NOMO-1 treated with DMSO at 0.1 percent for 48 hours (cell line): ENCODE results near the gene SOX12.

ENCODE experiments used
- DNase-seq: peaks from one replicate; lab custom pipeline; 2025; ENCODE audit not compliant: unreplicated experiment; lab: John Stamatoyannopoulos, UW

The SOX12 gene

GRCh38 chr20:358891-359555 lies 33.7 kb downstream of the SOX12 start:
- no peak for DNase-seq

DNA sequence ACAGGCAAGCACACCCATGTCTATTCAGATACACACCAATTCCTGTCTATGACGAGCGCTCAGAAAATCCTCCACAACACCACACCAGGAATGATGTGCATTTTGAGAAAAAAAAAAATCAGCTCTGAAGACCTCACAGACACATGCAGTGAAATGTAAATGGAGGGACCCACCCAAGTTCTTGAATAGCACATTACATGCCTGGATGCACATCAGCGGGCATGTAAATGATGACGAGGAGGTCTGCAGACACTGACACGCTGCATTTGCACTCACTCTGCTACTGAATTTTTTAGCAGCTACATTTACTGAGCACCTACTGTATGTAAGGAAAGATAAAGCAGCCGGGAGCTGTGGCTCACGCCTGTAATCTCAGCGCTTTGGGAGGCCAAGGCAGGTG lies 36.2 kb downstream of the SOX12 start:
- no peak for DNase-seq

DNA sequence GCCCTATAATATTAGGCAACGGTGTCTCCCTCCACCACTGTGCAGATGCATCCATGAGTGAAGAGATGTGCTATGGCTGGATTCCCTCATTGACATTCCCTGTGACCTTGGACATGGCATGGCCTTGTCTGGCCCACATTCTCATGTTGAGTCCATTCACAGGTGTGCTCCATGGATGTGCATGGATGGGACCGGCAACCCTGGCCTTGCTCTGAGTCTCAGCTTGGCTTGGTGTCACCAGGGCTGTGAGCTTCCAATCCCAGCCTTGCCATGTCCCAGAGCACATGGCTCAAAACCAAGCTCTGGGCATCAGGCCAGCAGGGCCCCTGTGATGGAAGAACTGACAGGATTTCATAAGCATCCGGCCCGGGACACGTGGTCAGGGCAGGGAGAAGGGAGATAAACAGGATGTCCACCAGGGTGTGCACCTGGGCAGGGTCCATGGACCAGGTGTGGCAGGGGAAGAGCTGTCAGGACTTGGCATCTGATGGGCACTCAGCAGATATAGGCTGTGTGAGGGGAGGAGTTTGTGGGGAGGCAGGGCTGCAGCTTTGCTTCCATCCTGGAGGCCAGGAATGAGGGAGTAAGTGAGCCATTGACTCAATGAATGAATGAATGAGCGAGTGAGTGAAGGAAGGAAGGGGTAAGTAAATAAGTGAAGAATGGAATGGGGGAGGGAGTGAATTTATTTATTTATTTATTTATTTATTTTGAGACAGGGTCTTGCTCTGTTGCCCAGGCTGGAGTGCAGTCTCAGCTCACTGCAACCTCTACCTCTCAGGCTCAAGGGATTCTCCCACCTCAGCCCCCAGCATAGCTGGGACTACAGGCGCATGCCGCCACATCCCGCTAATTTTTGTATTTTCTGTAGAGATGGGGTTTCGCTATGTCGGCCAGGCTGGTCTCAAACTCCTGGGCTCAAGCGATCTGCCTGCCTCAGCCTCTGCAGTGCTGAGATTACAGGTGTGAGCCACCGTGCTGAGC lies 37.2 kb downstream of the SOX12 start:
- DNase-seq, result peak; percentile 62

GRCh38 chr20:363319-364078 lies 38.1 kb downstream of the SOX12 start:
- no peak for DNase-seq

DNA sequence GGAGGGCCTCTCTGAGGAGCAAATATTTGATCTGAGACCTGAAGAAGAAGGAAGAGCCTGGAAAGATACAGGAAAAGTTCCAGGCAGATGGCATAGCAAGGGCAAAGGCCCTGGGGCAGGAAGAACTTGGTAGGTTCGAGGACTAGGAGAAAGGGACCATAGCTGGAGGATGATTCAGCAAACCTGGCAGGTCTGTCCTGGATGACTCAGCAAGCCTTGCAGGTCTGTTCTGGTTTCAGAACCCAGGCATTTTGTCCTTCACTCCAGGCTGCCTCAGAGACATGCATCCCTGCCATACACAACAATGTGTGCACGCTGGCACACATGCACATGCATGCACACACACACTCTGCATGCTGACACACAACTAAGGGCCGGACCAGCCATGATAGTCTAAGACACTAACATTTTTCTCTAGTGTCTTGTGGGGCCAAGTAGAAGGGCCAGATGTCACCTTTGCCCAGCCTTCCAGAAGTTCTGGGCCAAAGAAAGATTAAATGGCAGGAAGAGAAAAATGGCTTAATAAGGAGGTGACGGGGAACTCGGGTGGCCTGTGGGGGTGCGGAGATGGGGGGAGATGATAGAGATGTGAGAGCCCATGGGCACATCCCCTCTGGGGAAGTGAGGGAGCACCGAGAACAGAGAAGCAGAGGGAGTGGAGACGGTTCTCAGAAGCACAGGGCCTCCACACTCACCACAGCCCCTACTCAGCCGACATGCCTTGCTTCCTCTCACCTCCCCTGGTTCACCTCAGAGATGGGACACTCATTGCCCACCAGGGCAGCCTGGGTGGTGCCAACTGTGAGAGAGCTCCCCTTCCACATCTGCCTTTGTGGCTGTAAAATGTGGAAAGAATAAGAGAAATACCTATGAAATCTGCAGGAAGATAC lies 39.8 kb downstream of the SOX12 start:
- DNase-seq, result no peak

DNA sequence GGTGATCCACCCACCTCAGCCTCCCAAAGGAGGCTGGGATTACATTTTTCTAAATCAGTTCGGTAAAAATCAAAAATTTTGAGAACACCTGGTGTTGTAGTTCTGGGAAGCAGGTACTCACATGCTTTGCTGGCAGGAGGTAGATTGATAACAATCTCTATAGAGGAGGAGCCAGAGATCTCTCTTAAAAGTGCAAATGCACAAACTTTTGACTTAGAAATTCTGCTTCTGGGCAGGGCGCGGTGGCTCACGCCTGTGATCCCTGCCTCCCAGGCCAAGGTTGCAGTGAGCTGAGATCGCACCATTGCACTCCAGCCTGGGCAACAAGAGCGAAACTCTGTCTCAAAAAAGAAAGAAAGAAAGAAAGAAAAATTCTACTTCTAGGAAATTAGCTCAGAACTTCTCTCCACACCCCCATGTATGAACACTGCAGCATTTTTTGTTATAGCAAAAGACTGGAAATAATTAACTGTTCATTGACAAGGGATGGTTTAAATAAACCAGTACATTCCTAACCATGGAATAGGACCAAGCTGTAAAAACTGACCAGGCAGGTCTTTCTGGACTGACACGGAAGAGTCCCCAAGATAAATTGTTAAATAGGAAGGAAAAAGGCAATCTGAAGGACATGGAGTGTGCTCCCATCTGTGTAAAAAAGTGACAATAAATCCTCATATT lies 40.8 kb downstream of the SOX12 start:
- no peak for DNase-seq

GRCh38 chr20:366719-367485 lies 41.5 kb downstream of the SOX12 start:
- no peak for DNase-seq

DNA sequence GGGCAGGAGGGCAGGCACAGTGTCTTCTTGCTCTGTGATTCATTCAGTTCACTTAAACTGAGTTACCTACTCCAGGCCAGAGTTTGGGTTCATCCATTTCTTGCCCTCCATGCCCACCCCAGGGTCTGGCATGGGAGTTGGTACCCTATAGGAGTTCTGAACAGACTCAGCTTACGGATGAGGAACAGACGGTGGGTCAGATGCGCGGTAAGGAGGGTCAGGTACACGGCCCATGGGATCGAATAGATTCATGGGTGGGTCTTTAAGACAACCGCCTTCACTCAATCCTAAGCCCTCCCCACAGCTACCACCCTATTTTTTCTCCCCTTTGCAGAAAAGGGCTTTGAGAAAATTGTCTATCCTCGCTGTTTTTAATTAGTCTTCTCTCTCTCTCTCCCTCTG lies 42.1 kb downstream of the SOX12 start:
- no peak for DNase-seq

DNA sequence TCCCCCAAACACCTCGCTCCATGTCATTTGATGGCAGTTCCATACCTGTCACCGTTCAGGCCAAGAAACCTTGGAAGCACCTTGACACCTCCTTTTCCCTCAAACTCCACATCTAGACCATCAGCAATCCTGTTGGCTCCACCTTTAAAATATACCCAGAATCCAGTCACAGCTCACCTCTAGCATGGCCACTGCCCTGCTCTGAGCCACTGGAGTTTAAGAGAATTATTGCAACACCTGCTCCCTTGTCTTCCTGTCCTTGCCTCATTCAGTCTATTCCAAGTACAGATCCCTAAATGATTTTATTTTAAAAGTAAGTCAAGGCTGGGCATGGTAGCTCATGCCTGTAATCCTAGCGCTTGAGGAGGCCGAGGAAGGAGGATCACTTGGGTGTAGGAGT lies 43.6 kb downstream of the SOX12 start:
- no peak for DNase-seq

DNA sequence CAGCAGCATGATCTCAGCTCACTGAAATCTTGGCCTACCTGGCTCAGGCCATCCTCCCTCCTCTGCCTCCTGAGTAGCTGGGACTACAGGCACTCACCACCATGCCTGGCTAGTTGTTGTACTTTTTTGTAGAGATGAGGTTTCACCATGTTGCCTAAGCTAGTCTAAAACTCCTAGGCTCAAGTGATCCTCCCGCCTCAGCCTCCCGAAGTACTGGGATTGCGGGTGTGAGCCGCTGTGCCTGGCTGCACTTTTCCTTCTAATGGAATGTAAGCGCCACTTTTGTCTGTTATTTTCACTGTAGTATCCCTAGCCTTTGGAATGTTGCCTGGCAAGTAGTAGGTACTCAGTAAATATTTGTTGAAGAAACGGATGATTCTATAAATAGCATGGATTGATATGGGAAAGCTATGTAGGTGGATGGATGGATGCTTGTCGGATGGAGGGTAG lies 44.8 kb downstream of the SOX12 start:
- DNase-seq, result no peak

DNA sequence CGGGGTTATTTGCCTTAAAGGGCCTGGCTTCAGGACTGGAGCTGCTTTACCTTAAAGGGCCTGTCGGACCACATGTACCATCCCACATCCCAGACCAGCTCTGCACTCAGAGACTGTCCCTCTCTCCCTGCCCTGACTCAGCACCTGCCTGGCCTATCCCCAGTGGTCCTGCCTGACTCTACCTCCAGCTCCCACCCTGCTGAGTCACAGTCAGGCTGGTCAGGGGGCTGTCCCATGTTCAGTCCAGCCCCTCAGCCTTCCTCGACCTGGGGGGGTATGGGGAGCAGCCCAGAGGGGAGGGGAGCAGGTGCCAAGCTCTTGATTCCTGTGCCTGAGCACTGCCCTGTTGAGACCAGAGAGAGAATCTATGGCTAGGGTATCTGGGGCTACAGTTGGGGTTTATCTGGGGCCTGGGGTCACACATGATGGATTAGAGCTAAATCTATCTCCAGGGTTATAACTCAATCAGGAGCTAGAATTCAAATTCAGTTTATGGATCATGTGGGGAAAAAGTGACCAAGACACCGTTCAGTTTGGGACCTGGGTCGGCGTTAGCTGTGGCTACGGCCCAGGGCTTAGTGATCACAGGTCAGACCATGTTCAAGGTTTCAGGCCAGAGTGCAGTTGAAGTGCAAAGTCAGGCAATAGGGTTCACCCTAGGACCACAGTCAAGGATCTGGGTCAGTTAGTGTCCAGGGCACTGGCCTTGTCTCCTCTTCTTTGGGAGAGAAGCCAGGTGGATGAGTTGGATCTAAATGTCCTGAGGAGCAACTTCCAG lies 45.8 kb downstream of the SOX12 start:
- no peak for DNase-seq

DNA sequence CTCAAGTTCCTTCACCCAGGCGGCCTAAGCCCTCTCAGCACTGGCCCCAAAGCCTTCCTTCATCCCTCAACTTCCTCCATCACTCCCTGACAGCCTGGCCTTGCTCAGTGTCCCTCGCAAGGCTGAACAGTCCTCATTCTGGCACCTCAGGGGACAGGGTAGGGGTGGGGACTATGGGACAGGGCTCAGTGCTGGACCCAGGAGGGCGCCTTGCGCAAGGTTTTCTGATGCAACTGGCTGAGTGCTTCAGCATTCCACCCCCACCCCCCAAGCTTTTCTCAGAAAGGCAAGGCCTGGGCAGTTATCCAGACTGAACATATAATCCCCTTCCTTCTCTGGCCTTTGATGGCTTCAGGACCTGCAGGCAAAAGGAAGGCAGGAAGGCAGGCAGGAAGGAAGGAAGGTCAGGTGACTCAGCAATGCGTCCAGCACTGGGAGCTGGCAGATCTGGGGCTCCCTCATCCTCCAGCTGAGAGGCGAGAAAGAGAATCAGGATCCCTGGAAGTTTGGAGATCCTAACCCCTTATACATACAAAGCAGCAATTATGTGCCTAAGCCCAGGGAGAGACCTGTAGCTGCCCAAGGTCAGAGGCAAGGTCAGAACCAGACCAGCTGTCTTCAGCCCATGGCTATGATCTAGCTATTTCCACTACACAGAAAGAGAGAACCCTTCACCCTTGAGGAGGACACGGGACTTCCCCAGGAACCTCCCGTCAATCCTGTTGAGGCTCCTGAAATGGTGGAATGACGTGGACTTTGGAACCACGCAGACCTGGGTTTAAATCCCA lies 46.6 kb downstream of the SOX12 start:
- peak; percentile 48 for DNase-seq

- DNase-seq, result peak; percentile 10
These were observed 47.3 kb downstream of the SOX12 start for GRCh38 chr20:372543-373082.

DNA sequence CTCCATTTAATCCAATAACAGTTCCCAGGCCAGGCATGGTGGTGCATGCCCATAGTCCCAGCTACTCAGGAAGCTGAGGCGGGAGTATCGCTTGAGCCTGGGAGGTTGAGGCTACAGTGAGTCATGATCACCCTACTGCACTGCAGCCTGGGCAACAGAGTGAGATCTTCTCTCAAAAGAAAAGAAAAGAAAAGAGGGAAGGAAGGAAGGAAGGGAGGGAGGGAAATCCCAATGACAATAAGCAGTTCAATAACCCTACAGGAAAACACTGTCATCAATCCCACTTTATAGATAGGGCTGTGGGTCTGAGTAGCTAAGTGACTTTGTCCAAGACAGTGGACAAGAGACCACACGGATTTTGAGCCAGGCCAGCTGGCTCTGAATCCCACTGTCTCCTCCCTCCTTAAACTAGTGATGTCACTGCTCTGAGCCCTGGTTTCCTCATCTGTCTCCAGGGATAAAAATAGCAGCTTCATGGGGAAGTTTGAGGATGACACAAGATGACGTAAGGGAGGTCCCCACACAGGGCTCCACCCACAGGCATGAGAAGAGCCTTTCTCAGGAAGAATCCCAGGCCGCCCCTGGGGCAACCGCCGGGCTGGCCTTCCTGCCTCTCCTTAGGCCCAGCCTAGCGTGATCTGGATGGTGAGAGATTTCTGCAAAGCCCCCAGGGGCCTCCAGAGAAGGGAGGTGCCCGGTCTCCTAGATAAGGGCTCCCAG lies 48.0 kb downstream of the SOX12 start:
- DNase-seq, result peak; percentile 36

- no peak for DNase-seq
These were observed 50.0 kb downstream of the SOX12 start for GRCh38 chr20:375265-375889.

DNA sequence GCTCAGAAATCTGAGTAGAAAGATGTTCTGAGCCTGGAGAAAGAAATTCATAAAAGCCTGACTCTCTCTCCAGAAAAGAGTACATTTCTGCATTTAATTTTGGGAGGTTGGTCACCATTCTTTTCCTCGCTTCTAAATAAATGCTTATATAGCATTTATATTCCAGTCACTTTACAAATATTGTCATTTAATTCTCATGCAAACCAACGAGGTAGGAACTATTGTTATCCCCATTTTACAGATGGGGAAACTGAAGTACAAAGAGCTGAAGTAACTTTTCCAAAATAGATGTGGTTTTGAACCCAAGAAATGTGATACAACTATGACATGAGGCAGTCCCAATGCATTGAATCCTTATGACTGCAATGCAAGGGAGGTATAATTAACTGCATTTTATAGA lies 50.7 kb downstream of the SOX12 start:
- no peak for DNase-seq
